ENCODE results near the gene BUD13. TPM values are rescaled to one million over a fixed set of nuclear protein-coding genes. Genes with fewer than 3 reads are reported as not detected.

The BUD13 gene
- total and polyA plus RNA-seq, 2 of the 13 experiments (the other 11 are each of a cell fraction or from before 2014, with no cell fraction given), result 13.3 to 25.9 TPM

- no peak for TF ChIP-seq AHDC1 (CRISPR knock-in tag; IDR thresholded peaks at IDR 0.05; ENCODE audit: borderline replicate concordance)
- no peak for TF ChIP-seq MED1 (CRISPR knock-in tag; IDR thresholded peaks at IDR 0.05)
- no peak for TF ChIP-seq ZNF281 (CRISPR knock-in tag; IDR thresholded peaks at IDR 0.05; ENCODE audit: borderline replicate concordance)
- no peak for TF ChIP-seq ZNF251 (CRISPR knock-in tag; IDR thresholded peaks at IDR 0.05)
Observed at GRCh38 chr11:116716621-116717020, 56.2 kb downstream of the BUD13 start (continued).

- no peak for FAIRE-seq
- DNase-seq (ENCODE audit: low spot score), result no peak
- in situ Hi-C loops (cut with HindIII; ENCODE audit: extremely low pct_ligation_motif_present, low pct_unique_long_range_greater_than_20kb), result no loop called here
- BruUV-seq (replicated peaks), result no TSS peak
- H3K4me3 ChIP-seq (replicated peaks in 1 of 3; ENCODE audit: insufficient read depth in 1 of 3, low read depth in 2 of 3, low read length in 3 of 3), result no peak overlapping the region
- no peaks in the 10 kb centered on the region for H3K9me3 ChIP-seq (ENCODE audit: low read length)
- no peak overlapping the region for H3K4me2 ChIP-seq (ENCODE audit: low read depth, low read length)
- H2AFZ ChIP-seq (ENCODE audit: low read length), result no peak overlapping the region
- intact Hi-C loops (cut with micrococcal nuclease; ENCODE audit: unreplicated experiment), result no loop called here
- CTCF ChIA-PET (ENCODE audit: low intra/inter-chr PET ratio, low total read pairs), result no interaction called here
- H3K4me1 ChIP-seq (ENCODE audit: insufficient read depth, low read length), result no peaks in the 10 kb centered on the region
- no peaks in the 10 kb centered on the region for H3K79me2 ChIP-seq (ENCODE audit: insufficient read depth, low read length)
- peak; percentile 24; the same call in 1 of the 2 replicates for TF ChIP-seq CTCF (CRISPR knock-in tag; IDR thresholded peaks at IDR 0.05)
- no peak for TF ChIP-seq ZBTB2 (CRISPR knock-in tag; IDR thresholded peaks at IDR 0.05; ENCODE audit: low read depth)
- no peaks in the 10 kb centered on the region for H4K20me1 ChIP-seq (ENCODE audit: insufficient read depth, low read length)
- peaks cover 4 to 35% of the 10 kb centered on the region in 2 experiments; a peak in 3 of 5 replicates for H3K27me3 ChIP-seq (ENCODE audit: control insufficient read depth in 1 of 2, insufficient read depth in 2 of 2, low read length in 2 of 2)
- H3K9ac ChIP-seq (ENCODE audit: insufficient read depth, low read depth, low read length), result no peak overlapping the region
- POLR2A ChIA-PET, result no interaction called here
- H3K36me3 ChIP-seq (replicated peaks in 1 of 2; ENCODE audit: control insufficient read depth in 1 of 2, insufficient read depth in 2 of 2, low read length in 2 of 2), result no peaks in the 10 kb centered on the region
- H3K27ac ChIP-seq (ENCODE audit: extremely low read length, insufficient read depth, low read length), result no peak overlapping the region
- 42% methylated on average over 4 of the region's 5 CpGs for WGBS (ENCODE audit: low lambda C conversion rate)
- ATAC-seq, result peak; percentile 64
Observed at GRCh38 chr11:116715383-116715782, 57.4 kb downstream of the BUD13 start.

Measured in HepG2 (cell line).